Measurements from ENCODE around the gene SLC40A1. TPM values are rescaled to one million over a fixed set of nuclear protein-coding genes. Genes with fewer than 3 reads are reported as not detected.

The SLC40A1 gene
- total RNA-seq, 1 donor from 2014 or later: 40.8 TPM

GRCh38 chr2:189595417-189595816, 14.8 kb upstream of the SLC40A1 start:
- TF ChIP-seq CTCF (IDR thresholded peaks at IDR 0.05): no peak
- no peaks in the 10 kb centered on the region for H3K27me3 ChIP-seq
- no peak overlapping the region for H3K4me3 ChIP-seq
- no peak overlapping the region for H3K27ac ChIP-seq
- H3K9me3 ChIP-seq: no peaks in the 10 kb centered on the region
- H3K4me1 ChIP-seq: no peaks in the 10 kb centered on the region
- no peak for DNase-seq (ENCODE audit: low spot score in 2 of 2)
- H3K36me3 ChIP-seq: no peaks in the 10 kb centered on the region
- intact Hi-C loops (cut with DNase I): no loop called here

GRCh38 chr2:189594305-189594704, 13.7 kb upstream of the SLC40A1 start:
- no peak for TF ChIP-seq CTCF (IDR thresholded peaks at IDR 0.05)

GRCh38 chr2:189593115-189593514, 12.5 kb upstream of the SLC40A1 start:
- no peak for DNase-seq (ENCODE audit: low spot score in 2 of 2)
- Histone ChIP-seq H3K36me3 (no peaks in the 10 kb centered on the region), H3K27me3 (no peaks in the 10 kb centered on the region), H3K4me1 (no peaks in the 10 kb centered on the region), H3K27ac (no peak overlapping the region), H3K4me3 (no peak overlapping the region), H3K9me3 (no peaks in the 10 kb centered on the region)
- intact Hi-C loops (cut with DNase I): no loop called here
- no peak for TF ChIP-seq CTCF (IDR thresholded peaks at IDR 0.05)

More at GRCh38 chr2:189594305-189594704, 13.7 kb upstream of the SLC40A1 start:
- intact Hi-C loops (cut with DNase I): no loop called here
- H3K27ac ChIP-seq: no peak overlapping the region
- H3K36me3 ChIP-seq: no peaks in the 10 kb centered on the region
- no peak for DNase-seq (ENCODE audit: low spot score in 2 of 2)
- H3K9me3 ChIP-seq: no peaks in the 10 kb centered on the region
- no peaks in the 10 kb centered on the region for H3K4me1 ChIP-seq
- no peak overlapping the region for H3K4me3 ChIP-seq
- H3K27me3 ChIP-seq: no peaks in the 10 kb centered on the region

GRCh38 chr2:189592353-189592984, 11.9 kb upstream of the SLC40A1 start:
- Histone ChIP-seq H3K27ac (no peak overlapping the region), H3K9me3 (no peaks in the 10 kb centered on the region), H3K4me1 (no peaks in the 10 kb centered on the region), H3K27me3 (no peaks in the 10 kb centered on the region), H3K4me3 (no peak overlapping the region), H3K36me3 (no peaks in the 10 kb centered on the region)
- no peak for TF ChIP-seq CTCF (IDR thresholded peaks at IDR 0.05)
- no peak for DNase-seq (ENCODE audit: low spot score in 2 of 2)
- intact Hi-C loops (cut with DNase I): no loop called here

- no peaks in the 10 kb centered on the region for H3K36me3 ChIP-seq
- no peak overlapping the region for H3K4me3 ChIP-seq
- no peak overlapping the region for H3K27ac ChIP-seq
- peaks cover 0 to 9% of the 10 kb centered on the region in 2 donors for H3K4me1 ChIP-seq
- DNase-seq (ENCODE audit: low spot score in 2 of 2): no peak
- TF ChIP-seq CTCF (IDR thresholded peaks at IDR 0.05): no peak
- H3K27me3 ChIP-seq: no peaks in the 10 kb centered on the region
- H3K9me3 ChIP-seq: no peaks in the 10 kb centered on the region
- intact Hi-C loops (cut with DNase I): no loop called here
Measured at GRCh38 chr2:189587780-189588179, 7.2 kb upstream of the SLC40A1 start.
